ENCODE data around the gene ARPP19. TPM values are rescaled to one million over a fixed set of nuclear protein-coding genes. Genes with fewer than 3 reads are reported as not detected.

Gene ARPP19
- total RNA-seq, 6 experiments from 2014 or later: 116 to 142 (median 126) TPM

DNA sequence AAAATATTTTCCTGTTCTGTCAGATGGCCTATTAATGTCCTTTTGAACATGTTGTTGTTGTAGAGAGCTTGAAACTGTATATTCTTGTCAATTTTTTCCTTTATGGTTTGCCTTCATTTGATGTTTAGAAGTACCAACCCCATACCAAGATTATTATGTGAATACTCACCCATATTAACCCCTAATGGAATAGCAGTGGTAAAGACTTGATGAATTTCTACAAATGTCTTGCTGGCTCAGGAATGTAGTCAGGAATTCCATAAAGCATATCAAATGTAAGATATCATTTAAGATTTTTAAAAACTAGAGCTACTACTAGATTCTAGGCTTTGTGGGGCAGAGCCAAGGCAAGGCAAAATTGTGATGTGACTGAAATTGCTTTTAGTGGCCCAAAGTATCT is 70.1 kb downstream of the ARPP19 start:
- Mint-ChIP-seq H3K4me1 (ENCODE audit: low read depth) (peaks cover 51% of the 10 kb centered on the region), H3K27me3 (ENCODE audit: insufficient read depth) (no peaks in the 10 kb centered on the region; the same call in 1 of the 2 replicates), H3K9me3 (no peaks in the 10 kb centered on the region), H3K36me3 (ENCODE audit: low read depth) (no peaks in the 10 kb centered on the region), H3K27ac (peak overlapping the region; percentile 22; the same call in 1 of the 2 replicates), H3K4me3 (no peak overlapping the region)
- no peak for DNase-seq
- TF ChIP-seq, protein P1, sequence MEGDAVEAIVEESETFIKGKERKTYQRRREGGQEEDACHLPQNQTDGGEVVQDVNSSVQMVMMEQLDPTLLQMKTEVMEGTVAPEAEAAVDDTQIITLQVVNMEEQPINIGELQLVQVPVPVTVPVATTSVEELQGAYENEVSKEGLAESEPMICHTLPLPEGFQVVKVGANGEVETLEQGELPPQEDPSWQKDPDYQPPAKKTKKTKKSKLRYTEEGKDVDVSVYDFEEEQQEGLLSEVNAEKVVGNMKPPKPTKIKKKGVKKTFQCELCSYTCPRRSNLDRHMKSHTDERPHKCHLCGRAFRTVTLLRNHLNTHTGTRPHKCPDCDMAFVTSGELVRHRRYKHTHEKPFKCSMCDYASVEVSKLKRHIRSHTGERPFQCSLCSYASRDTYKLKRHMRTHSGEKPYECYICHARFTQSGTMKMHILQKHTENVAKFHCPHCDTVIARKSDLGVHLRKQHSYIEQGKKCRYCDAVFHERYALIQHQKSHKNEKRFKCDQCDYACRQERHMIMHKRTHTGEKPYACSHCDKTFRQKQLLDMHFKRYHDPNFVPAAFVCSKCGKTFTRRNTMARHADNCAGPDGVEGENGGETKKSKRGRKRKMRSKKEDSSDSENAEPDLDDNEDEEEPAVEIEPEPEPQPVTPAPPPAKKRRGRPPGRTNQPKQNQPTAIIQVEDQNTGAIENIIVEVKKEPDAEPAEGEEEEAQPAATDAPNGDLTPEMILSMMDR (IDR thresholded peaks at IDR 0.05): no peak

Other genes starting within 250 kb of the ARPP19 start
- 10 to 100 TPM; 47.4 to 59.4 (median 54.0) TPM for gene MYO5A, start 40.1 kb downstream of the ARPP19 start, total RNA-seq (2021; fragmentation: NEBNext Ultra II Directional; extraction: Animal tissue kit (Norgen Biotek cat#: 25700))
- gene ATOSA, start 110.4 kb upstream of the ARPP19 start, total RNA-seq (2021; fragmentation: NEBNext Ultra II Directional; extraction: Animal tissue kit (Norgen Biotek cat#: 25700)): 10 to 100 TPM; 17.3 to 28.2 (median 22.0) TPM
- under 1 TPM in 4 of 6 experiments, not detected in 2; 0.16 to 0.38 (median 0.23) TPM for gene ONECUT1, start 221.3 kb upstream of the ARPP19 start, total RNA-seq (2021; fragmentation: NEBNext Ultra II Directional; extraction: Animal tissue kit (Norgen Biotek cat#: 25700))

Data from HFFc6 (cell line).